ENCODE results near the gene EVX1. TPM values are rescaled to one million over a fixed set of nuclear protein-coding genes. Genes with fewer than 3 reads are reported as not detected.
A peak's percentile ranks its signal among the peaks of the same experiment; 100 is the strongest.

Gene EVX1
- total and polyA plus RNA-seq, 2 of the 13 experiments (the other 11 are each of a cell fraction or from before 2014, with no cell fraction given), result not detected

- TF ChIP-seq ZBTB10 (CRISPR knock-in tag; IDR thresholded peaks at IDR 0.05; ENCODE audit: borderline replicate concordance), result no peak
- TF ChIP-seq PAWR (CRISPR knock-in tag; IDR thresholded peaks at IDR 0.05; ENCODE audit: borderline replicate concordance), result no peak
- no peak for TF ChIP-seq ZNF10 (CRISPR knock-in tag; IDR thresholded peaks at IDR 0.05; ENCODE audit: borderline replicate concordance, low read depth)
- TF ChIP-seq EEA1 (CRISPR knock-in tag; IDR thresholded peaks at IDR 0.05; ENCODE audit: borderline replicate concordance), result no peak
- 0 out of 2 replicates have a peak, but pooled peaks have one; percentile 18 for TF ChIP-seq PITX1 (CRISPR knock-in tag; IDR thresholded peaks at IDR 0.05)
- peak; percentile 82 for TF ChIP-seq ESRRA (CRISPR knock-in tag; IDR thresholded peaks at IDR 0.05; ENCODE audit: low read depth)
- 0 out of 2 replicates have a peak, but pooled peaks have one; percentile 37 for TF ChIP-seq GATAD2A (CRISPR knock-in tag; IDR thresholded peaks at IDR 0.05)
- TF ChIP-seq ZSCAN31 (CRISPR knock-in tag; IDR thresholded peaks at IDR 0.05; ENCODE audit: low read depth), result no peak
- TF ChIP-seq STAT5B (CRISPR knock-in tag; IDR thresholded peaks at IDR 0.05), result no peak
- TF ChIP-seq ZNF138 (CRISPR knock-in tag; IDR thresholded peaks at IDR 0.05; ENCODE audit: low read depth), result no peak
- TF ChIP-seq NR2C2 (CRISPR knock-in tag; IDR thresholded peaks at IDR 0.05; ENCODE audit: borderline replicate concordance), result no peak
- no peak for TF ChIP-seq SIN3B (IDR thresholded peaks at IDR 0.05; ENCODE audit: low read length)
- no peak for TF ChIP-seq KDM5B (CRISPR knock-in tag; IDR thresholded peaks at IDR 0.05; ENCODE audit: borderline replicate concordance)
- peak; percentile 58; the same call in 1 of the 2 replicates for TF ChIP-seq MIXL1 (CRISPR knock-in tag; IDR thresholded peaks at IDR 0.05)
- no peak for TF ChIP-seq ZBTB7B (CRISPR knock-in tag; IDR thresholded peaks at IDR 0.05)
- TF ChIP-seq ZBTB8A (CRISPR knock-in tag; IDR thresholded peaks at IDR 0.05; ENCODE audit: borderline replicate concordance, low read depth), result no peak
- TF ChIP-seq KMT2B (CRISPR knock-in tag; IDR thresholded peaks at IDR 0.05), result no peak
- TF ChIP-seq ARID3A (IDR thresholded peaks at IDR 0.05; ENCODE audit: low read depth, low read length), result no peak
- TF ChIP-seq RAD21 (CRISPR knock-in tag; IDR thresholded peaks at IDR 0.05), result peak; percentile 77
- TF ChIP-seq ZNF431 (CRISPR knock-in tag; IDR thresholded peaks at IDR 0.05; ENCODE audit: borderline replicate concordance, low read depth), result no peak
- no peak for TF ChIP-seq MYC (CRISPR knock-in tag; IDR thresholded peaks at IDR 0.05; ENCODE audit: borderline replicate concordance)
- TF ChIP-seq SMYD3 (CRISPR knock-in tag; IDR thresholded peaks at IDR 0.05), result no peak
- TF ChIP-seq ZNF569 (CRISPR knock-in tag; IDR thresholded peaks at IDR 0.05; ENCODE audit: borderline replicate concordance), result no peak
- no peak for TF ChIP-seq ZNF687 (CRISPR knock-in tag; IDR thresholded peaks at IDR 0.05)
Observed at GRCh38 chr7:27196287-27196767, 46.3 kb upstream of the EVX1 start (continued).
